Measurements from ENCODE around the gene TINCR. TPM values are rescaled to one million over a fixed set of nuclear protein-coding genes. Genes with fewer than 3 reads are reported as not detected.

Gene TINCR
- total and polyA plus RNA-seq, 2 of the 13 experiments (the other 11 are each of a cell fraction or from before 2014, with no cell fraction given) = 0.17 to 0.33 TPM

GRCh38 chr19:5514001-5514400 is 53.8 kb downstream of the TINCR start:
- CTCF ChIA-PET (ENCODE audit: low intra/inter-chr PET ratio, low total read pairs) = no interaction called here
- H3K4me1 ChIP-seq (ENCODE audit: insufficient read depth, low read length) = no peaks in the 10 kb centered on the region
- H3K27ac ChIP-seq (ENCODE audit: extremely low read length, insufficient read depth, low read length) = no peak overlapping the region
- H3K27me3 ChIP-seq (ENCODE audit: control insufficient read depth in 1 of 2, insufficient read depth in 2 of 2, low read length in 2 of 2) = no peaks in the 10 kb centered on the region
- intact Hi-C loops (cut with micrococcal nuclease; ENCODE audit: unreplicated experiment) = no loop called here
- in situ Hi-C loops (cut with HindIII; ENCODE audit: extremely low pct_ligation_motif_present, low pct_unique_long_range_greater_than_20kb) = no loop called here
- peaks cover 22% of the 10 kb centered on the region for H3K9me3 ChIP-seq (ENCODE audit: low read length)
- no peak overlapping the region for H3K4me2 ChIP-seq (ENCODE audit: low read depth, low read length)
- POLR2A ChIA-PET = no interaction called here
- no peaks in the 10 kb centered on the region for H4K20me1 ChIP-seq (ENCODE audit: insufficient read depth, low read length)
- no TSS peak for BruUV-seq (replicated peaks)
- ATAC-seq (no peak), DNase-seq (ENCODE audit: low spot score) (no peak), FAIRE-seq (no peak)
- WGBS (ENCODE audit: low lambda C conversion rate) = 6% methylated on average over 3 of the region's 3 CpGs
- no peak overlapping the region for H2AFZ ChIP-seq (ENCODE audit: low read length)
- H3K4me3 ChIP-seq (replicated peaks in 1 of 3; ENCODE audit: insufficient read depth in 1 of 3, low read depth in 2 of 3, low read length in 3 of 3) = no peak overlapping the region
- no peak overlapping the region for H3K9ac ChIP-seq (ENCODE audit: insufficient read depth, low read depth, low read length)
- no peaks in the 10 kb centered on the region for H3K36me3 ChIP-seq (replicated peaks in 1 of 2; ENCODE audit: control insufficient read depth in 1 of 2, insufficient read depth in 2 of 2, low read length in 2 of 2)
- no peaks in the 10 kb centered on the region for H3K79me2 ChIP-seq (ENCODE audit: insufficient read depth, low read length)
- TF ChIP-seq MEIS2 (CRISPR knock-in tag; IDR thresholded peaks at IDR 0.05) (no peak), ZNF329 (CRISPR knock-in tag; IDR thresholded peaks at IDR 0.05; ENCODE audit: low read depth) (peak; percentile 99)

- POLR2A ChIA-PET = no interaction called here
- FAIRE-seq (no peak), DNase-seq (ENCODE audit: low spot score) (no peak), ATAC-seq (no peak)
- Histone ChIP-seq H3K4me3 (replicated peaks in 1 of 3; ENCODE audit: insufficient read depth in 1 of 3, low read depth in 2 of 3, low read length in 3 of 3) (no peak overlapping the region), H3K36me3 (replicated peaks in 1 of 2; ENCODE audit: control insufficient read depth in 1 of 2, insufficient read depth in 2 of 2, low read length in 2 of 2) (no peaks in the 10 kb centered on the region), H3K4me1 (ENCODE audit: insufficient read depth, low read length) (no peaks in the 10 kb centered on the region), H2AFZ (ENCODE audit: low read length) (no peak overlapping the region), H3K4me2 (ENCODE audit: low read depth, low read length) (no peak overlapping the region), H3K79me2 (ENCODE audit: insufficient read depth, low read length) (no peaks in the 10 kb centered on the region), H3K9ac (ENCODE audit: insufficient read depth, low read depth, low read length) (no peak overlapping the region), H3K27ac (ENCODE audit: extremely low read length, insufficient read depth, low read length) (no peak overlapping the region), H3K9me3 (ENCODE audit: low read length) (peaks cover 22% of the 10 kb centered on the region), H4K20me1 (ENCODE audit: insufficient read depth, low read length) (no peaks in the 10 kb centered on the region), H3K27me3 (ENCODE audit: control insufficient read depth in 1 of 2, insufficient read depth in 2 of 2, low read length in 2 of 2) (no peaks in the 10 kb centered on the region)
- 70% methylated on average over 20 of the region's 23 CpGs for WGBS (ENCODE audit: low lambda C conversion rate)
- no peak for TF ChIP-seq ZNF891 (CRISPR knock-in tag; IDR thresholded peaks at IDR 0.05)
- TF ChIP-seq ZNF276 (CRISPR knock-in tag; IDR thresholded peaks at IDR 0.05; ENCODE audit: low read depth) = no peak
- TF ChIP-seq ZNF747 (CRISPR knock-in tag; IDR thresholded peaks at IDR 0.05; ENCODE audit: borderline replicate concordance) = no peak
- no peak for TF ChIP-seq ZNF776 (CRISPR knock-in tag; IDR thresholded peaks at IDR 0.05)
- TF ChIP-seq ZGPAT (CRISPR knock-in tag; IDR thresholded peaks at IDR 0.05) = no peak
- TF ChIP-seq PRPF4 (IDR thresholded peaks at IDR 0.05; ENCODE audit: low read depth, low read length, poor library complexity, severe bottlenecking) = no peak
- TF ChIP-seq GFI1 (CRISPR knock-in tag; IDR thresholded peaks at IDR 0.05; ENCODE audit: borderline replicate concordance) = no peak
- TF ChIP-seq ZNF530 (CRISPR knock-in tag; IDR thresholded peaks at IDR 0.05; ENCODE audit: low read depth) = no peak
- no peak for TF ChIP-seq KDM3A (CRISPR knock-in tag; IDR thresholded peaks at IDR 0.05; ENCODE audit: low read depth)
- in situ Hi-C loops (cut with HindIII; ENCODE audit: extremely low pct_ligation_motif_present, low pct_unique_long_range_greater_than_20kb) (no loop called here), intact Hi-C loops (cut with micrococcal nuclease; ENCODE audit: unreplicated experiment) (no loop called here)
- no TSS peak for BruUV-seq (replicated peaks)
- CTCF ChIA-PET (ENCODE audit: low intra/inter-chr PET ratio, low total read pairs) = no interaction called here
Observed at GRCh38 chr19:5512715-5513114, 55.0 kb downstream of the TINCR start.

All from HepG2 (cell line).